Stomach (tissue), 9 donors: ENCODE measurements around the gene ZNF507. TPM values are rescaled to one million over a fixed set of nuclear protein-coding genes. Genes with fewer than 3 reads are reported as not detected.

Source experiments
- DNase-seq, 2 donors: peaks; one replicate each; pipeline versions ENCODE4 v3.0.0 to v3.0.0-alpha.2; 2013 to 2019
- H3K27ac ChIP-seq, 5 donors: fragments of 200-600 bp in 4 of 5; sonication (generic) in 4 of 5; one replicate each; pipeline ENCODE4 v1.5.1; 2013 to 2019; ENCODE audit warnings: mild to moderate bottlenecking in 1 of 5, moderate library complexity in 1 of 5
- H3K27me3 ChIP-seq, 3 donors: fragments of 200-600 bp; sonication (generic); one replicate each; pipeline ENCODE4 v1.5.1; 2017 to 2019; ENCODE audit warnings: mixed run types in 1 of 3
- H3K36me3 ChIP-seq, 4 donors: fragments of 200-600 bp; sonication (generic); 1 replicate in 3 of 4; 2 replicates in 1 of 4; pipeline ENCODE4 v1.5.1; 2016 to 2019
- H3K4me1 ChIP-seq, 4 donors: fragments of 200-600 bp; sonication (generic); one replicate each; pipeline ENCODE4 v1.5.1; 2016 to 2019
- H3K4me3 ChIP-seq, 4 donors: fragments of 200-600 bp; sonication (generic) in 3 of 4; one replicate each; pipeline ENCODE4 v1.5.1; 2016 to 2019; ENCODE audit warnings: mild to moderate bottlenecking in 1 of 4
- H3K9me3 ChIP-seq, 4 donors: fragments of 200-600 bp; sonication (generic); one replicate each; pipeline ENCODE4 v1.5.1; 2016 to 2019
- EP300 ChIP-seq: sonication (generic); formaldehyde crosslinking; IDR thresholded peaks from one replicate; pipeline ENCODE4 v1.6.1; 2017; ENCODE audit warnings: antibody characterized with exemption
- POLR2A ChIP-seq, 4 donors: fragments of 450-650 bp; IDR thresholded peaks; one replicate each; pipeline ENCODE4 v1.6.1; 2016; ENCODE audit warnings: antibody characterized with exemption in 4 of 4, control low read depth in 2 of 4, mild to moderate bottlenecking in 1 of 4, moderate library complexity in 1 of 4
- POLR2AphosphoS5 ChIP-seq, 3 donors: sonication (generic); formaldehyde crosslinking; IDR thresholded peaks; one replicate each; pipeline ENCODE4 v1.6.1; 2016; ENCODE audit warnings: antibody characterized with exemption in 3 of 3
- WGBS, 5 donors: extraction: QIAGEN DNeasy Blood & Tissue Kit in 3 of 5; methylation state at CpG; one replicate each; pipeline versions ENCODE4 v1.1.5 to v1.1.7; 2013 to 2018; 5-methylcytosine and 5-hydroxymethylcytosine counted together
- intact Hi-C: fragments of 100-400 bp; cut with DNase I; formaldehyde crosslinking; loops from one replicate; pipeline ENCODE4 v1.15.1; 2023; ENCODE audit warnings: low total_unique reads
- polyA plus RNA-seq, 3 donors: library from polyadenylated mRNA; stranded (reverse); fragments of 200-250 nt; gene quantifications; one replicate each; pipeline ENCODE4 v1.2.3, GENCODE V29; 2013
- total RNA-seq, 5 donors: library from RNA; depleted of rRNA; stranded (reverse); fragments of >200 nt; gene quantifications; one replicate each; pipeline versions ENCODE4 v1.1.0 to v1.2.3, GENCODE V29; 2014 to 2016
- TF ChIP-seq, protein P1 (sequence below), 7 experiments: fragments of 450-650 bp in 4 of 7; fragments of 200-600 bp in 3 of 7; sonication (generic) in 3 of 7; IDR thresholded peaks; one replicate each; pipeline ENCODE4 v1.5.1; 2016 to 2019; ENCODE audit warnings: antibody characterized with exemption in 7 of 7, control low read depth in 2 of 7, mild to moderate bottlenecking in 1 of 7
- donor health status: healthy with polysubstance abuse.
- donor health status: Bipolar disorder and iron deficiency.
- donor health status: healthy.

Gene ZNF507
- total and polyA plus RNA-seq, 8 donors, result 2.8 to 76.5 (median 16.9) TPM

DNA sequence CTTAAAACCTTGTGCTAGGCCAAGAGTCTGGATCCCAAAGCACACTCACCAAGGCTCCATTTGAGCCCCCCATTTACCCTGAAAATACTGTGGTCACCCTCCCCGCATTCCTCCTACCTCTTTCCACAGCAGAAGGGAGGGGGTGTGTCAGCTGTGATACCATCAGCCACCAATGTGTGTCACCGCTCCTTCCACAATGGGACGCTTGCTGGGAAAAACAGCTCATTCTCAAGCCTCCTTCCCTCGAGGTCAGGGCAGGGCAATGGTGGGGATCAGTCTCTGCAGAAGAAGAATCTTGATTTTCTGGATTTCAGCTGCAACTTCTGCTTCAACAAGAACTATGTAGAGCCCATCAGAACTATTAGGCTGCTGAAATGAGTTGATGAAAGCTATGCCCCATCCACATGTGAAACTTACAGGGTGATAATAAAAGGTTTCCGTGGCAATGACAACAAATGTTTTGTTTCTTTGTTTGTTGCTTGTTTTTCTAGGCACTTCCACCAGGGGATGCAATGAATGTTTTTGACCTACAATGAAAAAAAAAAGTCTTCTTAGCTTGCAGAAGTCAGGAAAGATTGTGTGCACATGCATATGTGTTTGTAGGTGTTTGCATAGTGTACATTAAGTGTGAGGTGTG lies 26.4 kb upstream of the ZNF507 start:
- intact Hi-C loops, result no loop called here
- WGBS, 5 donors, result 25 to 34% (median 31%) methylated on average over 5 of the region's 5 CpGs

DNA sequence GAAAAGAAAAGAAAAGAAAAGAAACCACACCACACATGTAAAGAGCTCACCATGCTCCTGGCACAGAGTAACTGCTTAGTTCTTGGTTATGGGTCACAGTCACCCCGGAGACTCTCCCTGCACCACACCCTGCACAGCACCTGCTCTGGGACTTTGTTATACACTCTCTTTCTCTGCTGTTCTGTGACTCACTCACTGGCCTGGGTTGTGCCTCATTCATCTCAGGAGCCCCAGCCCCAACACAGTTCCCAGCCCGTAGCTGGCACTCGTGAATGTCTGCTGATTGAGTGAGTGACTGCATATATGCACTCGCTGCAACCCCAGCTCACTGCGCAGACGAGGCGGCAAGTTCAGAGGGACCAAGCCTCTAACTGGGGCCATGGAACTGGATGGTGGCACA lies 22.9 kb upstream of the ZNF507 start:
- peak in 1 of 2 donors; percentile 26 for DNase-seq
- H3K9me3 ChIP-seq, result no peaks in the 10 kb centered on the region
- no peak for TF ChIP-seq POLR2AphosphoS5 (IDR thresholded peaks at IDR 0.05)
- TF ChIP-seq POLR2A (IDR thresholded peaks at IDR 0.05), result no peak
- no peak for TF ChIP-seq EP300
- TF ChIP-seq, protein P1, sequence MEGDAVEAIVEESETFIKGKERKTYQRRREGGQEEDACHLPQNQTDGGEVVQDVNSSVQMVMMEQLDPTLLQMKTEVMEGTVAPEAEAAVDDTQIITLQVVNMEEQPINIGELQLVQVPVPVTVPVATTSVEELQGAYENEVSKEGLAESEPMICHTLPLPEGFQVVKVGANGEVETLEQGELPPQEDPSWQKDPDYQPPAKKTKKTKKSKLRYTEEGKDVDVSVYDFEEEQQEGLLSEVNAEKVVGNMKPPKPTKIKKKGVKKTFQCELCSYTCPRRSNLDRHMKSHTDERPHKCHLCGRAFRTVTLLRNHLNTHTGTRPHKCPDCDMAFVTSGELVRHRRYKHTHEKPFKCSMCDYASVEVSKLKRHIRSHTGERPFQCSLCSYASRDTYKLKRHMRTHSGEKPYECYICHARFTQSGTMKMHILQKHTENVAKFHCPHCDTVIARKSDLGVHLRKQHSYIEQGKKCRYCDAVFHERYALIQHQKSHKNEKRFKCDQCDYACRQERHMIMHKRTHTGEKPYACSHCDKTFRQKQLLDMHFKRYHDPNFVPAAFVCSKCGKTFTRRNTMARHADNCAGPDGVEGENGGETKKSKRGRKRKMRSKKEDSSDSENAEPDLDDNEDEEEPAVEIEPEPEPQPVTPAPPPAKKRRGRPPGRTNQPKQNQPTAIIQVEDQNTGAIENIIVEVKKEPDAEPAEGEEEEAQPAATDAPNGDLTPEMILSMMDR (IDR thresholded peaks at IDR 0.05), result no peak
- no peaks in the 10 kb centered on the region for H3K36me3 ChIP-seq
- 59 to 75% (median 66%) methylated on average over 7 of the region's 7 CpGs for WGBS, 5 donors
- intact Hi-C loops, result no loop called here
- H3K4me3 ChIP-seq, result no peak overlapping the region
- H3K27me3 ChIP-seq, result peaks cover 0 to 44% (median 0%) of the 10 kb centered on the region in 3 donors
- H3K27ac ChIP-seq, result no peak overlapping the region
- H3K4me1 ChIP-seq, result peaks cover 0 to 8% (median 1%) of the 10 kb centered on the region in 4 donors

More for the DNA sequence above, 26.4 kb upstream of the ZNF507 start:
- no peak overlapping the region for H3K27ac ChIP-seq
- TF ChIP-seq POLR2AphosphoS5 (IDR thresholded peaks at IDR 0.05) (no peak), POLR2A (IDR thresholded peaks at IDR 0.05) (no peak), EP300 (no peak)
- TF ChIP-seq, protein P1 (IDR thresholded peaks at IDR 0.05), result peak in 1 of 7 experiments; percentile 19
- no peaks in the 10 kb centered on the region for H3K9me3 ChIP-seq
- DNase-seq, result peak in 1 of 2 donors; percentile 35
- H3K36me3 ChIP-seq, result no peaks in the 10 kb centered on the region
- H3K27me3 ChIP-seq, result peaks cover 0 to 31% (median 0%) of the 10 kb centered on the region in 3 donors
- no peak overlapping the region for H3K4me3 ChIP-seq
- H3K4me1 ChIP-seq, result no peaks in the 10 kb centered on the region

DNA sequence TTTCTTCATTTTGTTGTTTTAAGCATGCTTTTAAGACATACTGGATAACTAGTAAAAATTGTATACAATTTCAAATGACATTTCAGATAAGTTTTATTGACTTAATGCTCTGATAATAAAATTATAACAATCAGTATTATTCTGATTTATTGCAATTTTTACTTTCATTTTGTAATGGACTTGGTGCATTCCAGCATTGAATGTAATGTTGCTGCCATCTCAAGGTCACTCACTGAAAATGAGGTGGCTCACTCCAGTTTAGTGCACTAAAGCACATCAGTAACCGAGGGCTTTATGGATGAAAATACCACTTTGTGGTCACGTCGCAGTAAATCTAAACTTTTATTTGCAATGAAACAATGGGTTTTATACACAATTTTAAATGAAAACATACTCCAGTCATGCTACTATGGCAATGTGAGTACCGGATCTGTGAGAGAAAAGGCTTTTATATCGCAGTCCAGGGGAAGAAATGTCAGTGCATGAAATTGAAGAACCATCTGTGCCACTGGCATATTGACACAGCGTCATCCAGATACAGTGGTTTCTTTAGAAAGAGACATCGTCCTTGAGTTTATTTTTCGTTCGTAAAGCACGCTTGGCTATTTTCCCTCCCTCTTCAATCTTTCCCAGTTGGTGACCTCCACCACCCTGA lies 20.7 kb upstream of the ZNF507 start:
- peaks cover 0 to 8% (median 1%) of the 10 kb centered on the region in 4 donors for H3K4me1 ChIP-seq
- WGBS, 5 donors, result 54 to 58% (median 56%) methylated on average over 10 of the region's 10 CpGs
- peak in 1 of 2 donors; percentile 30 for DNase-seq
- no peaks in the 10 kb centered on the region for H3K9me3 ChIP-seq
- intact Hi-C loops, result no loop called here
- TF ChIP-seq POLR2A (IDR thresholded peaks at IDR 0.05), result no peak
- H3K4me3 ChIP-seq, result no peak overlapping the region
- H3K36me3 ChIP-seq, result no peaks in the 10 kb centered on the region
- no peak overlapping the region for H3K27ac ChIP-seq
- peaks cover 0 to 57% (median 0%) of the 10 kb centered on the region in 3 donors for H3K27me3 ChIP-seq

GRCh38 chr19:32330213-32330857 lies 15.1 kb upstream of the ZNF507 start:
- Histone ChIP-seq H3K4me3 (no peak overlapping the region), H3K27me3 (peaks cover 0 to 72% (median 4%) of the 10 kb centered on the region in 3 donors), H3K9me3 (no peaks in the 10 kb centered on the region), H3K36me3 (no peaks in the 10 kb centered on the region), H3K4me1 (no peaks in the 10 kb centered on the region), H3K27ac (no peak overlapping the region)
- TF ChIP-seq EP300 (no peak), POLR2A (IDR thresholded peaks at IDR 0.05) (no peak), POLR2AphosphoS5 (IDR thresholded peaks at IDR 0.05) (no peak)
- TF ChIP-seq, protein P1 (IDR thresholded peaks at IDR 0.05), result no peak
- 62 to 72% (median 69%) methylated on average over 14 to 17 of the region's 17 CpGs for WGBS, 5 donors
- intact Hi-C loops, result no loop called here
- DNase-seq, result no peak
